HG02798 (cell line): ENCODE data around the gene RBBP4.
A peak's percentile ranks its signal among the peaks of the same experiment; 100 is the strongest.
"Not testable (repeated sequence)": the region's sequence is repeated elsewhere in the genome, so short reads cannot be mapped to it uniquely, and the experiment has no call there.

Experiments
- ATAC-seq: cut with Tn5 transposase; IDR thresholded peaks from one replicate; pipeline ENCODE4 v1.9.1; 2021; ENCODE audit warnings: mild to moderate bottlenecking; ENCODE audit not compliant: unreplicated experiment, poor library complexity

RBBP4 gene

GRCh38 chr1:32636914-32637645 lies 13.9 kb upstream of the RBBP4 start:
- no peak for ATAC-seq

DNA sequence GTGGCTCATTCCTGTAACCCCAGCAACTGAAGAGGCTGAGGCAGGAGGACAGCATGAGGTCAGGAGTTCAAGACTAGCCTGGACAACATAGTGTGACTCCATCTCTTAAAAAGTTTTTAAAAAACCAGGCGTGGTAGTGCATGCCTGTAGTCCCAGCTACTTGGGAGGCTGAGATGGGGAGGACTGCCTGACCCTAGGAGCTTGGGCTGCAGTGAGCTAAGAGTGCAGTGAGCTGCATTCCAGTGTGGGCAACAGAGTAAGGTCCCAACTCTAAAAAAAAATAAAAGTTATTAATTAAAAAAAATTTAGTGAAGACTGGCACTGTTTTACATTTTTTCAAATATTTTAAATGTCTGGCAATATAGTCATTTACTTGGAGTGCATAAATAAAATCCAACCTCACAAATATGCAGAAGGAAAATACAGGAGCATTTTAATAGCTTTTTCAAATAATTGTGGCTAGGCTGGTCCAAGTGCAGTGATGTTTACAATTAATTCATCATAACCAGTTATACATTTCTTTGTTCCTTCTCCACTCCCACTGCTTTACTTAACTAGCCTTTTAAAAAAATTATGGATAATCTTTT lies 11.4 kb upstream of the RBBP4 start:
- no peak for ATAC-seq

DNA sequence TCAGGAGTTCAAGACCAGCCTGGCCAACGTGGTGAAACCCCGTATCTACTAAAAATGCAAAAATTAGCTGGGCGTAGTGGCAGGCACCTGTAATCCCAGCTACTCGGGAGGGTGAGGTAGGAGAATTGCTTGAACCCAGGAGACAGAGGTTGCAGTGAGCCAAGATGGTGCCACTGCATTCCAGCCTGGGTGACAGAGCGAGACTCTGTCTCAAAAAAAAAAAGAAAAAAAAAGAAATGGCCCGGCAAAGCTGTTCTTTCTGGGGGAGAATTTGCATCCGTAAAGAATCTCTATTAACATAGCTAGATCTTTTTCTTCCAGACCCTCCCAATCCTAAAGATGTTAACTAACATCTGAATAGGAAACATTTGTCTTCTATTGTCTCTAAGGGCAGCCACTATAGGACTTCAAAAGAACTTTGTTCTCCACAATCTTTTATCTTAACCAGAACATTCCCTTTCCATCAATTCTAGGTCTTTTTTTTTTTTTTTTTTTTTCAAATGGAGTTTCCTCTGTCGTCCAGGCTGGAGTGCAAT lies 8.6 kb upstream of the RBBP4 start:
- ATAC-seq: not testable (repeated sequence)

DNA sequence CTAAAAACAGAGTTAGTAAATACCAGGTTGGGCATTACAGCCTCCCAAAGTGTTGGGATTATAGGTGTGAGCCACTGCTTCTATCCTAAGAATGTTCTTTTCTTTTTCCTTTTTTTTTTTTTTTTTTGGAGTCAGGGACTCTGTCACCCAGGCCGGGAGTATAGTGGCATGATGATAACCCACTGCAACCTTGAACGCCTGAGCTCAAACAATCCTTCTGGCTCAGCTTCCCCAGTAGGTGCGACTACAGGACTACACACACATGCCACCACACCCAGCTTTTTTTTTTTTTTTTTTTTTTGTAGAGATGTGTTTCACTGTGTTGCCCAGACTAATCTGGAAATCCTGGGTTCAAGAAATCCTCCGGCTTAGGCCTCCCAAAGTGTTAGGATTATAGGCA lies 6.6 kb upstream of the RBBP4 start:
- no peak for ATAC-seq

DNA sequence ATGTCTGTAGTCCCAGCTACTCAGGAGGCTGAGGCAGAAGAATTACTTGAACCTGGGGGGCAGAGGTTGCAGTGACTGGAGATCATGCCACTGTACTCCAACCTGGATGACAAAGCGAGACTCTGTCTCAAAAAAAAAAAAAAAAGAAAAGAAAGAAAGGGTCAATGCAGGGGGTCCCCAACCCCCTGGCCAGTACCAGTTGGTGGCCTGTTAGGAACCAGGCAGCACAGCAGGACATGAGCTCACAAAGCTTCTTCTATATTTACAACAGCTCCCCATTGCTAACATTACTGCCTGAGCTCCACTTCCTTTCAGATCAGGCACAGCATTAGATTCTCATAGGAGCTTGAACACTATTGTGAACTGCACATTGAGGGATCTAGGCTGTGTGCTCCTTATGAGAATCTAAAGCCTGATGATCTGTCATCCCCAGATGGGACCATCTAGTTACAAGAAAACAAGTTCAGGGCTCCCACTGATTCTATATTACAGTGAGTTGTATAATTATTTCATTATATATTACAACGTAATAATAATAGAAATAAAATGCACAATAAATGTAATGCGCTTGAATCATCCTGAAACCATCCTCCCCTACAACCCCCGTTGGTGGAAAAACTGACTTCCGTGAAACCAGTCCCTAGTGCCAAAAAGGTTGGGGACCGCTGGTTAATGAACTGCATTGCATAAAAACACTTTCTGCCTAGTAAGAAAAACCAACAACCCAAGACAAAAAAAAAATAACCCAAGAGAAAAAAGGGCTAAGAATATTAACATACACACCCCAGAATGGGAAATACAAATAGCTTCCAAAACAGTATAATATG lies 3.5 kb upstream of the RBBP4 start:
- no peak for ATAC-seq

DNA sequence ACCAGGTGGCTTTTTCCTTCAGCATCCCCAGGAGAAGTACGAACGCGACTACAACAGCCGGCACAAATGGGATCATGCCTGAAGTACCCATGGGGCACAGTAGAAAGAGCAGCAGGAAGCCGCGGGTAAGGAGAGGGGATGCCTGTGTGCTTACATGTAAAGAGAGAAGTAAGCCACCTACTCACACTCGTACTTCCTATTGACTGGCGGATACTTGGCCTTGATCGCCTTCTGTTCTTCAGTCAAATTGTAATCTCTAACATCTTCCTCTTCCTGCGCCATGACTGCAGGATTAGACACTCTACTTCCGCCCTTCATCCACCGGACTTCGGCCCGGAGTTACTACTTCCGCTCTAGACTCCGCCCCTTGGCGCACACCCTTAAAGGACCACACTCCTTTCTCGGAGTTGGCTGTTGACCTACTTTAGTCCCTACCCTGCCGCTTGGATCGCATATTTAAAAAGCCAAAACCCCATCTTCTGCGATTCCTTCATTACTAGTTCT lies 708 bp upstream of the RBBP4 start, which contains the start of gene ZBTB8OS:
TSS of gene ZBTB8OS (minus strand) at position 303 of the 504 bp plus-strand sequence. CDS start at position 282, 21 bp downstream.
- ATAC-seq: peak; percentile 64

DNA sequence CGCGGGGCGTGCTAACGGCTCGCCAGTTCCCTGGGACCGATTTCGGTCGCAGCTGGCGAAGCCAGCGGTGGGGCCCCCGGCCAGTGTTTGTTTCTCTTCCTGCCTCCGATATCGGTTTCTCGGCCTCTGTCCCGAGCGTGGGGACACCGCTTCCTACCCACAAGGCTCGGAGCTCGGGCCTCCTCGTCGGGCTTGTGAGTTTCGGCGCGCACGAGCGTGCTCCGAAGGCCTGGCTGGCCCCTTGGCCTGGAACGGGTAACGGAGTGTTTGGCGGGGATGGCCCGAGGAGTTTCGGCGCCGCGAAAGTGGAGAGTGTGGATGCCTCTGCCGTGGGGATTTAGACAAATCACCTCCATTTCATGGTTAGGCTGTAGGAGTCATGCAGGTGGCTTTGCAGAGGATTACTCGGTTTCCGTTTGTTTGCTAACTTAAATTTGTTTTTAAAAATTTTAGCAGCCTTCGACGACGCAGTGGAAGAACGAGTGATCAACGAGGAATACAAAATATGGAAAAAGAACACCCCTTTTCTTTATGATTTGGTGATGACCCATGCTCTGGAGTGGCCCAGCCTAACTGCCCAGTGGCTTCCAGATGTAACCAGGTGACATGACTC lies 559 bp downstream of the RBBP4 start:
- no peak for ATAC-seq

GRCh38 chr1:32652244-32652962 lies 1.4 kb downstream of the RBBP4 start:
- ATAC-seq: no peak

- ATAC-seq: no peak
These were observed 8.6 kb downstream of the RBBP4 start for GRCh38 chr1:32659581-32659980.

DNA sequence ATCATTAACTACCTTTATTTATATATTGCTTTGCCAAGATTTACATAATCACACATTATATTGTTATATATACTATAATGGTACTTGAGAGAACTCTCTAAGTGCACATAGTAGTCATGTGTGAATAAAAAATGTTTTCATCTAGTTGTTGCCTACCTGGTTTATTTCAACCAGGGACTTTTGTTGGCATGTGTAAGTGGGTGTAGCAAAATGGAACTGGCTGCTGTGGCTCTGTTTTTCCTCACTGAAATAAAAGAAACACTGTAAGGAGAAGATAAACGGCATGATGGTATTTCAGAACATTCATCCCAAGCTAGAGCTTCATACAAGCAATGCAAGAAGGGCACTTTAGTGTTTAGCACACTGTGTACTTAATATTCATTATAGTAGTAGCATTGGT lies 14.9 kb downstream of the RBBP4 start:
- no peak for ATAC-seq

GRCh38 chr1:32666901-32667566 lies 16.0 kb downstream of the RBBP4 start:
- no peak for ATAC-seq

DNA sequence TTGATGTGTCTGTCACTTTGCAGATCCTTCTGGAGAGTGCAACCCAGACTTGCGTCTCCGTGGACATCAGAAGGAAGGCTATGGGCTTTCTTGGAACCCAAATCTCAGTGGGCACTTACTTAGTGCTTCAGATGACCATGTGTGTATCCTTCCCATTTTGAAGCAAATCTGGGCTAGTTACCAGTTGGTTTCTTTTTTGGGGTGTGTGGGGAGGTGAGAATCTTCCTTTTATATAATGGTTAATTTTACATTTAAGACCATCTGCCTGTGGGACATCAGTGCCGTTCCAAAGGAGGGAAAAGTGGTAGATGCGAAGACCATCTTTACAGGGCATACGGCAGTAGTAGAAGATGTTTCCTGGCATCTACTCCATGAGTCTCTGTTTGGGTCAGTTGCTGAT lies 17.7 kb downstream of the RBBP4 start:
- not testable (repeated sequence) for ATAC-seq

- no peak for ATAC-seq
These were observed 25.9 kb downstream of the RBBP4 start for GRCh38 chr1:32676945-32677344.

DNA sequence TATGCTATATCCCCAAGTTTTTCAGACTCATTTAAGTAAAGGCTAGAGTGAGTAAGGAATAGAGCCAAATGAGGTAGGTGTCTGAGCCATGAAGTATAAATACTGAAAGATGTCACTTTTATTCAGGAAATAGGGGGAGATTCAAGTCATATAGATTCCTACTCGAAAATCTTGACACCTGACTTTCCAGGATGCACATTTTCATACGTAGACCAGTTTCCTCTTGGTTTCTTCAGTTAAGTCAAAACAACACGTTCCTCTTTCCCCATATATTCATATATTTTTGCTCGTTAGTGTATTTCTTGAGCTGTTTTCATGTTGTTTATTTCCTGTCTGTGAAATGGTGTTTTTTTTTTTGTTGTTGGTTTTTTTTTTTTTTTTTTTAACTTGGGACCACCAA lies 29.0 kb downstream of the RBBP4 start:
- ATAC-seq: not testable (repeated sequence)

DNA sequence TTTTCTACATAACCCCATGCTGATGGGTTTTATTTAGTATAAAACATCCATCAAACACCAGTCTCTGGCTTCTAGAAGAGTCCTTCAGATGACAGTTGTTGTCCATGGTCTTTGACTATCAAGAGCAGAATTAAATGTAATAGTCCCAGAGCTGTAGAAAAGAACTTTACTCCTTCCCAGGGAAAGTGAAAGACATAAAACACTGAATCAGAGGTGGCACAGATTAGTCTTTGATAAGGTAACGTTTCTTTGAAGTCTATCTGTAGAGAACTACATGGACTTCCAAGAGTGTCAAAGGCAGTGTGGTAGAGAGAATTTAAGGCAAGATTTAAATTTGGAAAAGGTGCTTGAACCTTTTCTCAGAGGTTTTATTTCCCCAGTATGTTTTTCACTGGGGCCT lies 29.6 kb downstream of the RBBP4 start:
- no peak for ATAC-seq

GRCh38 chr1:32681509-32681908 lies 30.5 kb downstream of the RBBP4 start:
- no peak for ATAC-seq

GRCh38 chr1:32681999-32682398 lies 31.0 kb downstream of the RBBP4 start:
- no peak for ATAC-seq

- ATAC-seq: no peak
These were observed 32.4 kb downstream of the RBBP4 start for GRCh38 chr1:32683397-32683796.

DNA sequence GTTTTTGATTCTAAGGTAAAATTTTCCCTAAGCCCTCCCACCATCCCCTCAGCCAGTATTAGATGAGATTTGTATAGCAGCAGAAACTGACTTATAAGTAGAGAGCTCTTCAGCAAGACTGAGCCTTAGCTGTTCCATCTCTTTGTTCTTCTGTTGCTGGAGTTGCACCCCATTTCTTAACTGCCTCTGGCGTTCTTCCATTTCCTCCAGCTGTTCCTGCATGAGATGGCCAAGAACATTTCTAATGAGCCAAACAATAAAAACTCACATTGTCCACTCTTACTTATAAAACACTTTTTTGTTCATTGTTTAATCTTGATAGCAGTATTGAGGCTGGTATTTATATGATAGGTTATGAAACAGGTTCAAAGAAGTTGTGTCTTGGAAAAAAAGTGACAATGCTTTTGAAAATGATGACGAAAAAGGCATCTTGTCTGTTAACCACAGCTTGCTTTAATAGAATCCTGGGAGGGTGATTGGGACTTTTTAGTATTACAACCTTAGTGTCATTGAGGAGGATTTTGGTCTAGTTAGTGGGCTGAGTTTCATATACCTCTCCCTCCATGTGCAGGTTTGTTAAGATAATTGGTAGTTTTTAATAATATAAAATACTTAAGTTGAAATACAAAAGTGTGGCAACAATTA lies 33.3 kb downstream of the RBBP4 start:
- ATAC-seq: no peak
